GM19043 (cell line): ENCODE data around the gene UXS1.
"Not testable (repeated sequence)": the region's sequence is repeated elsewhere in the genome, so short reads cannot be mapped to it uniquely, and the experiment has no call there.

Experiments used
- ATAC-seq: cut with Tn5 transposase; IDR thresholded peaks from one replicate; pipeline ENCODE4 v1.9.1; 2021; ENCODE audit warnings: low read depth; ENCODE audit not compliant: unreplicated experiment

UXS1 gene

GRCh38 chr2:106193977-106194778, at the start of gene UXS1:
Gene UXS1 (minus strand): TSS chr2:106194301. CDS start chr2:106194241, 60 bp downstream.
- peak; percentile 65 for ATAC-seq

DNA sequence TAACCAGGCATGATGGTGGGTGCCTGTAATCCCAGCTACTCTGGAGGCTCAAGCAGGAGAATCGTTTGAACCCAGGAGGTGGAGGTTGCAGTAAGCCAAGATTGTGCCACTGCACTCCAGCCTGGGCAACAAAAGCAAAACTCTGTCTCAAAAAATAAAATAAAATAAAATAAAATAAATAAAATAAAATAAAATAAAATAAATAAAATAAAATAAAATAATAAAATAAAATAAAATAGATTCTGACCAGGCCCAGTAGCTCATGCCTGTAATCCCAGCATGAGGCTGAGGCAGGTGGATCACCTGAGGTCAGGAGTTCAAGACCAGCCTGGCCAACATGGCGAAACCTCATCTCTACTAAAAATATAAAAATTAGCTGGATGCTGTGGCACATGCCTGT, 45.4 kb upstream of the UXS1 start:
- ATAC-seq = not testable (repeated sequence)

- ATAC-seq = not testable (repeated sequence)
These were observed 41.3 kb upstream of the UXS1 start for GRCh38 chr2:106235392-106235791.

- no peak for ATAC-seq
These were observed 39.2 kb upstream of the UXS1 start for GRCh38 chr2:106233350-106233706.

DNA sequence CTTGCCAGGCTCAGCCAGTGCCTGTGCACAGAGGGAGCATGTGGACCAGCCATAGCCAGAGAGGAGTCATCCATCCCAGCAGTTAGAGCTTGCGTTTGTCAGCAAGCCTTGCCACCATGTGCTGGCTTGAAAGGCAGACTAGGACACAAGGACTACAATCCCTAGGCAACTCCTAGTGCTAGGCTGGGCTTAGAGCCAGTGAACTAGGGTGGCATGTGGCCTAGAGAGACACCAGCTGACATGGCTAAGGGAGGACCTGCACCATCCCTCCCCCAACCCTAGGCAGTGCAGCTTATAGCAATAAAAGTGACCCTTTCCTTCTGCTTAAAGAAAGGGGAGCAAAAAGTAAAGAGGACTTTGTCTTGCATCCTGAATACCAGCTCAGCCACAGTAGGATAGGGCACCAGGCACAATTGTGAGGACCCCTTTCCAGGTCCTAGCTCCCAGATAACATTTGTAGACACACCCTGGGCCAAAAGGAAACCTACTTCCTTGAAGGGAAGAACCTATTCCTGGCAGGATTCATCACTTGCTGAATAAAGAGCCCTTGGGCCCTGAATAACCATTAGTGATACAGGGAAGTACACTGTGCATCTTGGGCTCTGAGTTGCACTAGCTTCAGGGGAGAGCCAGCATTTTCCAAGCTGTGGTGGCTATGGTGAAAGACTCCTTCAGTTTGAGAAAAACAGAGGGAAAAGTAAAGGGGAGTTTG, 38.7 kb upstream of the UXS1 start:
- ATAC-seq = no peak

DNA sequence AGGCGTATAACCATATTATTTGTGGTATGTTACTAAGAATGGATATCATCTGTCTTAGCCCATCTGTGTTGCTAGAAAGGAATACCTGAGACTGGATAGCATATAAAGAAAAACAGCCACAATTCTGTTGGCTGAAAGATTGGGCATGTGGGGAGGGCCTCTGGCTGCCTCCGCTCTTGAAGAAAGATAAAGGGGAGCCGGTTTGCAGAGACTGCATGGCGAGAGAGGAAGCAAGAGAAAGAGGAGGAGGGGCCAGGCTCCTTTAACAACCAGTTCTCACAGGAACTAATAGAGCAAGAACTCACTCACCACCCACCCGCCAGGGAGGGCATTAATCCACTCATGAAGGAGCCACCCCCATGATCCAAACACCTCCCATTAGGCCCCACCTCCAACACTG, 29.2 kb upstream of the UXS1 start:
- ATAC-seq = no peak

DNA sequence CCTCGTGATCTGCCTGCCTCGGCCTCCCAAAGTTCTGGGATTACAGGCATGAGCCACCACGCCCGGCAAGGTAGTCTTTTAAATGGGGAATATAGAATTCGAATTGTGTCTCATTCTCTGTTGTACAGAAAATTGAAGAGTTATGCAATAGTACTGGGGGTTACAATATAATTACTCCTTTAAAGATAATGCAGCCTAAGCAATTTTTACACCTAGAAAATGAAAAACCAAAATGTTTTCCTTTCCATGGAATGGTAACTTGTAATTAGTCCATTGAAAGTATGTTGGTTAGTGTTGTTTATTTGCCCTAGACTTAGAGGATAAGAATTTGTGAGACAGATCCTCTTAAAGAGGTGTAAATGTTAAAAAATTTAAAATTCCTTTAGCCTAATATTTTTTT, 28.0 kb upstream of the UXS1 start:
- ATAC-seq = not testable (repeated sequence)

DNA sequence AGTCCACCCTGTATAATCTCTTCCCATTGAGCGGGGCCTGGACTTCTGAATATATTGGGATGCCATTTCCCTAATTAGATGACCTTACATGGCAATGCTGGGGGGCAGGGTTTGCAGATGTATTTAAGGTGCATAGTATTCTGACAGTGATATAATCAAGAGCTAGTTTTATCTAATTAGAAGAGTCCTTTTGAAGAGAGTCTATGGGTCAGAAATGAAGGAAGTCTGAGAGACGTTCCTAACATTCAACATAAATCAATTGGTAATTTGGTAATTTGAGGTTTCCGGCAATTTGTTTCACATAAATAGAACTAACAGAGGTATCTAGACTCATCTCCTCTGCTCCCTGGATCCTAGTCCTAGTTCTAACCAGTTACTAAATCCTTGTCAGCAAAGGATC, 25.7 kb upstream of the UXS1 start:
- ATAC-seq = no peak

- not testable (repeated sequence) for ATAC-seq
These were observed 25.1 kb upstream of the UXS1 start for GRCh38 chr2:106219157-106219556.

- no peak for ATAC-seq
These were observed 14.8 kb upstream of the UXS1 start for GRCh38 chr2:106208874-106209273.

- no peak for ATAC-seq
These were observed 14.3 kb upstream of the UXS1 start for GRCh38 chr2:106208399-106208798.

DNA sequence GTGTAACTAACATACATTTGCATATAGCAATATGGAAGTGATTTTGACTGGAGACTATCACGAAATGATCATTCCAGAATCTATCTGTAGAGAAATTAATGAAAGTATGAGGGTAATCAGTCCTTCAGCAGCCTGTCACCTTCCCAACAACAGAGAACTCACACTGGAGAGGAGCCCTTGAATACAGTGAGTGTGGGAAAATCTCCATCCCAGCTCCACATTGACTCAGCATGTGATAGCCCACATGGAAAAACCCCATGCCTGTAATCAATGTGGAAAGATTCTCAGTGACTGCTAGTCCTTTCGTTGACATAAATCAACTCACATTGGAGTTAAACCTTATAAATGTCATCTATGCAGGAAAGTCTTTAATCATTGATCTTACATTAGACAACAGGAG, 13.1 kb upstream of the UXS1 start:
- no peak for ATAC-seq

GRCh38 chr2:106205488-106205887, 11.4 kb upstream of the UXS1 start:
- ATAC-seq = no peak

GRCh38 chr2:106204551-106204950, 10.4 kb upstream of the UXS1 start:
- ATAC-seq = not testable (repeated sequence)

DNA sequence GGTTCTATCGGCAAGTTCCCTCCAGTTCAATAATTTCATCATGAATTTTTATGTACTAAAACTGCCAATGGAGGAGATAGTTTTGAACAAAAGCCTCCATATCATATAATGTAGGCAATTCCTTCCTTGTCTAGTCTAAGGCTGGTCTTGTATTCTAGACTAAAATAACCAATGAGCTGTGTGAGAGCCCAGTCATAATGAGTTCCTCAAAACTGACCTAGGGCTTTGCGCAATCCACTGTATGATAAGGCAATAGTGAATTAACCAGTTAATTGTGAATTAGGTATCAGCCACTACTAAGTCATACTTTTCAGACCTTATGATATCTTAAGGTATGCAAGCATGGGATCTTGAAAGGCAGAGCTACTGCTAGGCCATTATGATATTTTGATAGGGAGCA, 7.6 kb upstream of the UXS1 start:
- no peak for ATAC-seq

GRCh38 chr2:106197878-106198277, 3.8 kb upstream of the UXS1 start:
- ATAC-seq = no peak

DNA sequence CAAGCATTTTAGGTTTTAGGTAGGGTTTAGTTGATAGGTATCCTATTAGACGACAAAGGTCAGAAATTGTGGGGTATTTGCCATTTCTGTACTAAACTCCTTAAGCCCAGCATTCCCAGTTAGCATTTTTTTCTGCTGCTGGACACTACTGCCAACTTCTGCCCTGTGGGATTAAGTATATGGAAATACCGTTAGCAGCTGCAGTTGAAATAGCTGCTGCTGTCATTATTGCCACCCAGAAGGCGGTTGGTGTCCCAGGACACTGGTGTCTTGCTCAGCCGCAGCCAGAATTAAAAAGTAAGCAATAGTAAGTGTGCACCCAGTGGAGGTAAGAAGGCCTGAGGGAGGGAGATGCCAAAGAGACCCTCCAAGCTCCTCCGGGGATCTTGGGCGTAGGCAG, 1.9 kb upstream of the UXS1 start:
- no peak for ATAC-seq

DNA sequence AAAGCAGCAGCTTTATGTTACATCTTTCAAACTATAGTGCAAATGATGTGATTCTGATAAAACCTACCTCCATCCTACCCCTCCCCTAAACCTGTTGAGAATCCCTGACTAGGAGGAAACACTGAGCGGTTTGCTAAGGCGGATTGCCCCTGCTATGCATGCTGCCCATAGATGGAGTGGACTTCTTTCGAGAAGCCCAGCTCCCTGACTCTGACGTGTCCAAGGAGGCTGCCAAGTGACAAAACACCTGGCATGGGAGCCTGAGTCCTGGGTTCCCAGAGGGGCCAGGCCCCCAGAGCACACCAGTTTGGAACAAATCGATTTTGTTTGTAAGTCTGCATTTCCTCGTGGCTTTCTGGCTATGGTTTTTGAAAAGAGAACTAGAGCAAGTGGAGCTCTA, 1.4 kb upstream of the UXS1 start:
- ATAC-seq = no peak

- no peak for ATAC-seq
These were observed 468 bp downstream of the UXS1 start for GRCh38 chr2:106193690-106193976.

GRCh38 chr2:106192752-106193689, 1.1 kb downstream of the UXS1 start:
- ATAC-seq = peak; percentile 37

- ATAC-seq = no peak
These were observed 2.5 kb downstream of the UXS1 start for GRCh38 chr2:106191511-106192016.
